NCI-H128 (cell line): ENCODE data around the gene TMA7.

ENCODE experiments used
- DNase-seq: peaks from one replicate; lab custom pipeline; 2025; ENCODE audit not compliant: unreplicated experiment; lab: John Stamatoyannopoulos, UW

The TMA7 gene

GRCh38 chr3:48493203-48493501 is 53.1 kb downstream of the TMA7 start:
- no peak for DNase-seq
